Epithelial cell of esophagus (primary cell): ENCODE measurements around the gene LTBR.

Experiments used
- DNase-seq: peaks from one replicate; pipeline ENCODE4 v3.0.0; 2010; ENCODE audit warnings: low read depth
- H3K4me3 ChIP-seq: 2 replicates; pipeline ENCODE4 v1.5.1; 2011; ENCODE audit warnings: mild to moderate bottlenecking, low read length, control low read depth
- TF ChIP-seq, protein P1 (sequence below): IDR thresholded peaks from 2 replicates; pipeline ENCODE4 v1.5.1; 2011; ENCODE audit warnings: low read depth, mild to moderate bottlenecking, low read length, control low read depth, inconsistent platforms; ENCODE audit not compliant: insufficient read depth; ENCODE audit errors: missing control alignments

LTBR gene

DNA sequence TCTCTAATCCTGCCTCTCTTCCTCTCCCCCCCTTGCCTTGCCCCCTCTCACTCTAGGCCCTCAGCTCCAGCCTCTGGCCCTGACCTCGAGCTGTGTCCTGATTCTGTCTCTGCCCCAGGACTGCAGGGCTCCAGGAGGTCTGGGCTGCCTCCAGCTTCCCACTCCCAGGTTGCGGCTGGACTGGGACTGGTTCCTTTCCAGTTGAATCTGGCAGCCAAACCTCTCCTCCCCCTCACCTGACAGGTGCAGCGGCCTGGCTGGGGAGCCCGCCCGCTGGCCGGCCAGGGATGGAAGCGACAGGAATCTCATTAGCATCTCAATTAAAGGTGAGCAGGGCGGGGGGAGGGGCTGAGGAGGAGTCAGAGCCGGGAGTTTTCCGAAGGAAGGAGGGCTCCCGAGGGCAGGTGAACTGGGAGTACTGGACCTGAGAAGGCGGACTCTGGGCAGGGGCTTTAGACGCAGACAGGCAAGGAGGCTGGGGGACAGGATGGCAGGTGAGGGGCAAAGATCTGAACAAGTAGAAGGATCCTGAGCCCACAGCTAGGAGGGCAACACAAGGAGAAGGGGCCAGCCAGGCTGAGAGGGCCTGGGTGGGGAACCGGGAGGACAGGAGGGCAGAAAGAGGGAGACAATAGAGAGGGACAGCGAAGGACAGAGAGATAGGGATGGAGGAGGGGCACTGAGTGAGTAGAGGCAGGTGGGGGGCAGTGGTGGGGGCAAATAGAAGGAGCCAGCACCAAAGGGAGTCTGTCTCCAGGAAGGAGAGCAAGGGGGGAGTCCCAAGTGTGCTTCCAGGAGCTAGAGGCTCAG is 8.5 kb upstream of the LTBR start, which contains the start of gene SCNN1A:
Gene SCNN1A (minus strand): TSS at position 295 of the 810 bp plus-strand sequence. CDS start 780 bp downstream, outside the sequence.
- peak within 1 kb of the TSS; percentile 55 for H3K4me3 ChIP-seq
- DNase-seq = no peak
- TF ChIP-seq, protein P1, sequence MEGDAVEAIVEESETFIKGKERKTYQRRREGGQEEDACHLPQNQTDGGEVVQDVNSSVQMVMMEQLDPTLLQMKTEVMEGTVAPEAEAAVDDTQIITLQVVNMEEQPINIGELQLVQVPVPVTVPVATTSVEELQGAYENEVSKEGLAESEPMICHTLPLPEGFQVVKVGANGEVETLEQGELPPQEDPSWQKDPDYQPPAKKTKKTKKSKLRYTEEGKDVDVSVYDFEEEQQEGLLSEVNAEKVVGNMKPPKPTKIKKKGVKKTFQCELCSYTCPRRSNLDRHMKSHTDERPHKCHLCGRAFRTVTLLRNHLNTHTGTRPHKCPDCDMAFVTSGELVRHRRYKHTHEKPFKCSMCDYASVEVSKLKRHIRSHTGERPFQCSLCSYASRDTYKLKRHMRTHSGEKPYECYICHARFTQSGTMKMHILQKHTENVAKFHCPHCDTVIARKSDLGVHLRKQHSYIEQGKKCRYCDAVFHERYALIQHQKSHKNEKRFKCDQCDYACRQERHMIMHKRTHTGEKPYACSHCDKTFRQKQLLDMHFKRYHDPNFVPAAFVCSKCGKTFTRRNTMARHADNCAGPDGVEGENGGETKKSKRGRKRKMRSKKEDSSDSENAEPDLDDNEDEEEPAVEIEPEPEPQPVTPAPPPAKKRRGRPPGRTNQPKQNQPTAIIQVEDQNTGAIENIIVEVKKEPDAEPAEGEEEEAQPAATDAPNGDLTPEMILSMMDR = no peak

DNA sequence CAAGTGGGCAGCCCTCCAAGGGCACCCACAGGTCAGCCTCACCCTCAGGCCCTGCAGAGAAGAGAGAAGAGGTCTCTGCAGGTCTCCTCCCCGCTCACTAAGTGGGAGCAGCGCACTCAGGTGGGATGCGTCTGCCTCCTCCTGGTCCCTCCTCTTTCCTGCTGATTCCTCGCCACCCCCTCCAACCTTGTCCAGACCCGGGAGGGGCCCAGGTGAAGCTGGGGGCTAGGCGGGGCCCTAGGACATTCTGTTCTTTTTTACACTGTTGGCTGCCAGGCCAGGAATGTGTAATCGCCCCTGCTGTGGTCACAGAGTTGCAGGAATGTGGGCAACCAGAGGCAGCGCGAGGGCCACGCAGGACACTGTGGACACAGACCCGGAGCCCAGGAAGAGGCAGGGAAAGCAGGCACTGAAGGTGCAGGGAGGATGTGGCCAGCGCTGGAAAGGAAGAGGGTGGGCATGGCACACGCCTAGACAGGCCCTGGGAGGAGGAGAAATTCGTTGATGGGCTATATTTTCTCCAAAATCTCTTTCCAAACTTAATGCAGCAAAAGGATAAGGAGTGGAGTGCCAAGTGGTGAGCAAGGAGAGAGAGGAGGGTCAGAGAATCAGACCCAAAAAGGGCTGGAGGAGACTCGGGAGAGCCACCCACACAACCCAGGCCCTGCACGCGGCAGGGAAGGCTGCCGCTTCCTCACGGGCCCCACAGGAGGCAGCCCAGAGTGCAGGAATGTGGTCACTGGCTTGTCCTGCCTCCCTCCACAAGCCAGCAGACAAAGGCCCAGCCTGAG is 7.7 kb upstream of the LTBR start:
- peak; percentile 60 for DNase-seq
- peak overlapping the region; percentile 55 for H3K4me3 ChIP-seq
- TF ChIP-seq, protein P1 = peak; percentile 56

DNA sequence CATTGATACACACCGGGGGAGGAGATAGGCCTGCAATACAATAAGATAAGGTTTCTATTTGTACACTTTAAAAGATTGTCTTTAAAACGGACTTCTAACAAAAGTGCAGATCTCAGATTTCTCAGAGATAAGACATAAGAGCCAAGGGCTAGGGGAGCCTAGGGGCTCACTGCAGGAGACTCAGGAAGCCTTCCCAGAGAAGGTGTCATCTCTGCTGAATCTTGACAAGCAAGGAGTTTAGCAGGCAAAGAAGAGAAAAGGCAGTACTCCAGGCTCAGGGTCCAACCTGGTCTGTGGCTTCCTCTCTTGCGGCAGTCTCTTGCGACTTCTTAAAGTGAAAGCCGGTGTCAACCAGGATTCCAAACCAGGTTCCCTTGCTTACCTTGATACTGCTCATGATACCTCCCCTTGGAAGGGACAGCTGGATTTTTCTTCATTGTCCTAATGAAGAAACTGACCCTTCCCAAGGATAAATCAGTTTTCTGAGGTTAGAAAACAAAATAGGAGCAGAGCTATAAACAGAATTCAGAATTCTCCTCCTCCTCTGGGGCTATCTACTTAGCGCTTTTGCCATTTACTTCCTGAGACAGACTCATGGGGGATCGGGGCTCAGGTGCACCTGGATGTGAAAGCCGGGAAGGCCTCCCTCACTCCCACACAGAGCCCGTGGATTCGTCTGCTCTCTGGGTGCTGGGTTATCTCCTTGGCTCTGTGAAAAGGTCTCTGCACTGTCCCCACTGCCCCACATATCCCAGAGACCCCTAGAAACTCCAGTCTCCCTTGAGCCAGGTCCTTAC is 6.9 kb upstream of the LTBR start:
- TF ChIP-seq, protein P1 = no peak
- no peak for DNase-seq
- H3K4me3 ChIP-seq = no peak overlapping the region

DNA sequence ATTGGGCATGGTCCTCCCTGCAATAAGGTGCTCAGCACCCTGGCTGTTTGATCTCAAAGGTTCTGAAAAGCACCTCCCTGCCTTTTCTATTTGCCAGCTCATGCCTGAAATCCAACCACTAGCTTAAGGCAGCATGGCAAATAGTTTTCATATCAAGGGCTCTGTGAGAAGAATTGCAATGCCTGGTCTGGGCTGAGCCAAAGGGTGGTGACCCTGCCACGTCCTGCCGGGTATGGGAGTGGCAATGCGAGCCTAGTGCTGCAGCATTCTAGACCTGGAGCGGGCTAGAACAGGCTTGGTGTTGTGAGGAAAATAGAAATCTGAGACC is 6.3 kb upstream of the LTBR start:
- no peak overlapping the region for H3K4me3 ChIP-seq
- TF ChIP-seq, protein P1 = no peak
- DNase-seq = no peak

DNA sequence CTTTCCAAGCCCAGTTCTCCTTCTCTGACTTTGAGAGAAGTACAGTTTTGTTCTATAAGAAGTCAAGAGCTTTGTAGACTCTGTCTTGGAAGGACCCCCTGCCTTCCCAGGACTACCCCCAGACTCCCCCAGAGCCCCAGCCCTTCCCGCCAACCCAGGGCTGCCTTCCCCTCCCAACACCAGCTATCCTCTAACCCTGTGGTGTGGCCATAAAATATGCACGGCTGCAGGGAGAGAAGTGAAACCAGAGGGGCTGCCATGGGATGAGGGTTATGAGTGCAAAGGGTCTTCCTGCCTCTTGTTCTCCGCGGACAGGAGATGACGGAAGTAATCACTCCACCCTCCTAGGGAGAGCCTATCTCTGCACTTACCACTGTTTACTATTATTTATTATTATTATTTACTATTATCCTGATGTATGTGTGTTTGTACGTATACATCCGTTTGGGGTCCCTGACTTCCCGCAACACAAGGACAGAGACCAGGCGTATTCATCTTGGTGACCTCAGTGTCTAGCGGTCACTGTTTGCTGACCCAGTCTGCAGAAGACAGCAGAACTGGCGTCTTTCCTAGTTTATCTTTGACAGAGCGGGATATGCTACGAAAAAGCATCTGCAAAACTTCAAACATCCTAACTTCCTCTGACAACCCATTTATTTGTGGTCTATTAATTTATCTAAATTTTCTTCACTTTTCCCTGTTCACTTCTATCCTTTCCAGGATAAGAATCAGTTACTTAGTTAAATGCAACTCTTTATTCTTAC is 5.1 kb upstream of the LTBR start:
- TF ChIP-seq, protein P1 = no peak
- DNase-seq = no peak
- no peak overlapping the region for H3K4me3 ChIP-seq
